Nephron (organoid): ENCODE data around the gene MUSTN1.

Source experiments
- H3K27ac Mint-ChIP-seq, 3 experiments: 2 replicates each; pipeline ENCODE4 v1.8.0; 2020; ENCODE audit warnings: mixed read lengths in 3 of 3, mild to moderate bottlenecking in 2 of 3, moderate library complexity in 1 of 3
- H3K27me3 Mint-ChIP-seq: 2 replicates; pipeline ENCODE4 v1.8.0; 2021; ENCODE audit warnings: low read depth, mild to moderate bottlenecking, moderate library complexity, mixed read lengths
- H3K36me3 Mint-ChIP-seq: 2 replicates; pipeline ENCODE4 v1.8.0; 2020; ENCODE audit warnings: low read depth, mixed read lengths
- H3K4me1 Mint-ChIP-seq: 2 replicates; pipeline ENCODE4 v1.8.0; 2020; ENCODE audit warnings: mixed read lengths
- H3K4me3 Mint-ChIP-seq, 3 experiments: 2 replicates each; pipeline ENCODE4 v1.8.0; 2020; ENCODE audit warnings: mild to moderate bottlenecking in 3 of 3, mixed read lengths in 3 of 3, moderate library complexity in 2 of 3
- H3K9me3 Mint-ChIP-seq: 2 replicates; pipeline ENCODE4 v1.8.0; 2020; ENCODE audit warnings: mixed read lengths
- CTCF ChIP-seq, 3 experiments: fragments of 200-600 bp; sonication (generic); IDR thresholded peaks; one replicate each; pipeline ENCODE4 v1.5.0; 2021; ENCODE audit warnings: antibody characterized with exemption in 3 of 3; ENCODE audit not compliant: unreplicated experiment in 3 of 3

The MUSTN1 gene

GRCh38 chr3:52879090-52879489 is 44.3 kb upstream of the MUSTN1 start:
- Mint-ChIP-seq H3K27ac (no peak overlapping the region), H3K27me3 (no peaks in the 10 kb centered on the region), H3K9me3 (no peaks in the 10 kb centered on the region), H3K36me3 (peaks cover 9% of the 10 kb centered on the region), H3K4me1 (peaks cover 1% of the 10 kb centered on the region), H3K4me3 (no peak overlapping the region)
- TF ChIP-seq CTCF (IDR thresholded peaks at IDR 0.05; ENCODE audit: unreplicated experiment in 3 of 3) = no peak

- no peak overlapping the region for H3K27ac Mint-ChIP-seq
- no peak for TF ChIP-seq CTCF (IDR thresholded peaks at IDR 0.05; ENCODE audit: unreplicated experiment in 3 of 3)
- H3K4me1 Mint-ChIP-seq = peaks cover 6% of the 10 kb centered on the region
- H3K27me3 Mint-ChIP-seq = no peaks in the 10 kb centered on the region
- H3K9me3 Mint-ChIP-seq = no peaks in the 10 kb centered on the region
- H3K4me3 Mint-ChIP-seq = no peak overlapping the region
- peaks cover 9% of the 10 kb centered on the region for H3K36me3 Mint-ChIP-seq
Observed at GRCh38 chr3:52877085-52877484, 42.3 kb upstream of the MUSTN1 start.

GRCh38 chr3:52874864-52875587 is 40.2 kb upstream of the MUSTN1 start:
- H3K4me1 Mint-ChIP-seq = peaks cover 6% of the 10 kb centered on the region
- peaks cover 6% of the 10 kb centered on the region for H3K36me3 Mint-ChIP-seq
- no peak overlapping the region for H3K27ac Mint-ChIP-seq
- H3K9me3 Mint-ChIP-seq = no peaks in the 10 kb centered on the region
- H3K27me3 Mint-ChIP-seq = no peaks in the 10 kb centered on the region
- no peak overlapping the region for H3K4me3 Mint-ChIP-seq
- TF ChIP-seq CTCF (IDR thresholded peaks at IDR 0.05; ENCODE audit: unreplicated experiment in 3 of 3) = no peak

- no peak for TF ChIP-seq CTCF (IDR thresholded peaks at IDR 0.05; ENCODE audit: unreplicated experiment in 3 of 3)
- H3K27me3 Mint-ChIP-seq = no peaks in the 10 kb centered on the region
- H3K9me3 Mint-ChIP-seq = no peaks in the 10 kb centered on the region
- peaks cover 6% of the 10 kb centered on the region for H3K4me1 Mint-ChIP-seq
- no peak overlapping the region for H3K27ac Mint-ChIP-seq
- H3K36me3 Mint-ChIP-seq = peaks cover 5% of the 10 kb centered on the region
- no peak overlapping the region for H3K4me3 Mint-ChIP-seq
Observed at GRCh38 chr3:52874160-52874701, 39.4 kb upstream of the MUSTN1 start.

- Mint-ChIP-seq H3K4me3 (no peak overlapping the region), H3K36me3 (no peaks in the 10 kb centered on the region), H3K9me3 (no peaks in the 10 kb centered on the region), H3K4me1 (peaks cover 6% of the 10 kb centered on the region), H3K27me3 (no peaks in the 10 kb centered on the region), H3K27ac (no peak overlapping the region)
- TF ChIP-seq CTCF (IDR thresholded peaks at IDR 0.05; ENCODE audit: unreplicated experiment in 3 of 3) = no peak
Observed at GRCh38 chr3:52873433-52874159, 38.8 kb upstream of the MUSTN1 start.
